SU-DHL-6 (cell line): ENCODE data around the gene NRARP.

Source experiments
- H2AFZ ChIP-seq: fragments of 200-600 bp; sonication (generic); 2 replicates; pipeline ENCODE4 v1.6.1; 2014; ENCODE audit warnings: low read depth, mild to moderate bottlenecking, moderate library complexity, mixed read lengths, antibody characterized with exemption, low read length; ENCODE audit not compliant: severe bottlenecking
- H3F3A ChIP-seq: fragments of 200-600 bp; shearing (Covaris generic); 2 replicates; pipeline ENCODE4 v1.6.0; 2016; ENCODE audit warnings: antibody characterized with exemption, mild to moderate bottlenecking; ENCODE audit not compliant: insufficient read depth
- H3K27ac ChIP-seq: fragments of 200-600 bp; sonication (generic); 2 replicates; pipeline ENCODE4 v1.5.1; 2016; ENCODE audit warnings: low read depth, mild to moderate bottlenecking, low read length, moderate library complexity, mixed read lengths
- H3K27me3 ChIP-seq: fragments of 200-600 bp; sonication (generic), shearing (Covaris generic); 2 replicates; pipeline ENCODE4 v1.6.0; 2014; ENCODE audit warnings: mild to moderate bottlenecking, low read length
- H3K36me3 ChIP-seq: fragments of 200-600 bp; sonication (generic); 2 replicates; pipeline ENCODE4 v1.6.1; 2014; ENCODE audit warnings: mild to moderate bottlenecking, low read length, mixed read lengths
- H3K4me2 ChIP-seq: fragments of 300-600, 200-600 bp; shearing (Covaris generic), sonication (generic); 2 replicates; pipeline ENCODE4 v1.6.0; 2014; ENCODE audit warnings: low read length, low read depth, mild to moderate bottlenecking; ENCODE audit not compliant: poor library complexity, severe bottlenecking
- H3K4me3 ChIP-seq: fragments of 200-600 bp; sonication (generic); 2 replicates; pipeline ENCODE4 v1.5.1; 2014; ENCODE audit warnings: antibody characterized with exemption, low read length, mild to moderate bottlenecking, mixed read lengths; ENCODE audit not compliant: insufficient read depth, poor library complexity, severe bottlenecking
- H3K79me2 ChIP-seq: fragments of 200-600 bp; sonication (generic); 2 replicates; pipeline ENCODE4 v1.6.1; 2014; ENCODE audit warnings: mild to moderate bottlenecking, low read length, moderate library complexity; ENCODE audit not compliant: insufficient read depth
- H3K9ac ChIP-seq: fragments of 200-600 bp; sonication (generic); 2 replicates; pipeline ENCODE4 v1.7.0; 2014; ENCODE audit warnings: mild to moderate bottlenecking, low read length
- H3K9me2 ChIP-seq: fragments of 200-600 bp; sonication (generic); replicated peaks from 2 replicates; pipeline ENCODE4 v1.6.1; 2014; ENCODE audit warnings: low read length; ENCODE audit not compliant: insufficient read depth
- H3K9me3 ChIP-seq: fragments of 200-600 bp; sonication (generic); 2 replicates; pipeline ENCODE4 v1.6.1; 2014; ENCODE audit warnings: low read length, mixed read lengths; ENCODE audit not compliant: insufficient read depth
- H4K20me1 ChIP-seq: fragments of 200-600 bp; sonication (generic); 2 replicates; pipeline ENCODE4 v1.6.1; 2014; ENCODE audit warnings: low read depth, mild to moderate bottlenecking, antibody characterized with exemption, low read length, moderate library complexity, mixed read lengths
- EZH2phosphoT487 ChIP-seq: fragments of 200-600 bp; sonication (generic), shearing (Covaris generic); conservative IDR thresholded peaks from 2 replicates; pipeline ENCODE4 v1.6.1; 2018; ENCODE audit warnings: mild to moderate bottlenecking, antibody characterized with exemption, low read length, moderate library complexity, mixed read lengths
- TF ChIP-seq, protein P1 (sequence below): fragments of 200-600 bp; sonication (generic); IDR thresholded peaks from one replicate; pipeline ENCODE4 v1.5.1; 2017; ENCODE audit warnings: antibody characterized with exemption, mild to moderate bottlenecking, low read length, moderate library complexity; ENCODE audit not compliant: insufficient read depth, poor library complexity, severe bottlenecking

The NRARP gene

DNA sequence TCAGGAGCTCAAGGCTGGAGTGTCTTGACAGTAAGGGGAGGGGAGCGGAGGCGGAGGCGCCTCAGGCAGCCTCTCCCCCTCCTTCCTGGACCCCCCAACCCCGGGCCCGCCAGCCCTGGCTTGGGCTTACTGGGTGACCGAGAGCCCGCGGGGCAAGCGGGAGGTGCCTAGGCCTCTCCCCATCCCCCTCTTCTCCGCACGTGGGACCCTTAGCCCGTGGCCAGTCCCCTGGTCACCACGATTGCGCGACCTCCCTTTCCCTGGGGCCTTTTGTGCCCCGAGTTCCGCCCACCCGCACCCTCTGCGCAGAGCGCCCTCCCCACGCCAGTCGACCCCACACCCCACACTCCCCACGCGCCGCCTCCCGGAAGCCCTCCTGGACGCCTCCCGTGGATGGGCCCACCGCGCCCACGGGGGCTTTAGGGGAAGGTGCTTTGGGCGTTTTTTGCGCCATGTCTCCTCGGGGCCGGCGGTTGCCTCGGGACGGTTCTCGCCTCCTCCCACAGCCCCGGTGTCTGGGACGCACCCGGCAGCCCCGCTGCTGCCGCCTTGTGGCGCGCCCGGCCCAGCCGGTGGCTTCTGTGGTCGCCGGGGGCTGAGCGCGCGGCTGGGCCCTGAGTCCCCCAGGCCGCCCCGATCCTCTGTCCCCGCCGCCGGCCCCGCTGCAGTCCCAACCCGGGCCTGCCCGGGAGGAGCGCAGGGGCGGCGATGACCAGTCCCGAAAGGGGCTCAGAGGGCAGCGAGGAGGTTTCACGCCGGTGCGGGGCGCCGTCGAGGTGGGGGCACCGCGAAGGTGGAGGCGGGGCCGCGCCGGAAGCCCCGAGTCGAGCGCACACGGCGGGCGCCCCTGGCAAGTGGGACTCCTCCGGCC is 21.4 kb downstream of the NRARP start:
- H3K27ac ChIP-seq: no peak overlapping the region
- H3F3A ChIP-seq: peaks cover 7% of the 10 kb centered on the region; the same call in 1 of the 2 replicates
- no peaks in the 10 kb centered on the region for H3K9me2 ChIP-seq
- no peak overlapping the region for H2AFZ ChIP-seq
- H3K4me3 ChIP-seq: no peak overlapping the region
- H3K9me3 ChIP-seq: no peaks in the 10 kb centered on the region
- H3K36me3 ChIP-seq: no peaks in the 10 kb centered on the region
- H4K20me1 ChIP-seq: no peaks in the 10 kb centered on the region
- TF ChIP-seq, protein P1, sequence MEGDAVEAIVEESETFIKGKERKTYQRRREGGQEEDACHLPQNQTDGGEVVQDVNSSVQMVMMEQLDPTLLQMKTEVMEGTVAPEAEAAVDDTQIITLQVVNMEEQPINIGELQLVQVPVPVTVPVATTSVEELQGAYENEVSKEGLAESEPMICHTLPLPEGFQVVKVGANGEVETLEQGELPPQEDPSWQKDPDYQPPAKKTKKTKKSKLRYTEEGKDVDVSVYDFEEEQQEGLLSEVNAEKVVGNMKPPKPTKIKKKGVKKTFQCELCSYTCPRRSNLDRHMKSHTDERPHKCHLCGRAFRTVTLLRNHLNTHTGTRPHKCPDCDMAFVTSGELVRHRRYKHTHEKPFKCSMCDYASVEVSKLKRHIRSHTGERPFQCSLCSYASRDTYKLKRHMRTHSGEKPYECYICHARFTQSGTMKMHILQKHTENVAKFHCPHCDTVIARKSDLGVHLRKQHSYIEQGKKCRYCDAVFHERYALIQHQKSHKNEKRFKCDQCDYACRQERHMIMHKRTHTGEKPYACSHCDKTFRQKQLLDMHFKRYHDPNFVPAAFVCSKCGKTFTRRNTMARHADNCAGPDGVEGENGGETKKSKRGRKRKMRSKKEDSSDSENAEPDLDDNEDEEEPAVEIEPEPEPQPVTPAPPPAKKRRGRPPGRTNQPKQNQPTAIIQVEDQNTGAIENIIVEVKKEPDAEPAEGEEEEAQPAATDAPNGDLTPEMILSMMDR: no peak
- no peak for TF ChIP-seq EZH2phosphoT487
- no peak overlapping the region for H3K9ac ChIP-seq
- H3K27me3 ChIP-seq: no peaks in the 10 kb centered on the region
- H3K4me2 ChIP-seq: no peak overlapping the region
- no peaks in the 10 kb centered on the region for H3K79me2 ChIP-seq

- Histone ChIP-seq H3K4me2 (no peak overlapping the region), H3K27ac (no peak overlapping the region), H3K9ac (no peak overlapping the region)
Measured at GRCh38 chr9:137279741-137280473, 22.2 kb downstream of the NRARP start.

DNA sequence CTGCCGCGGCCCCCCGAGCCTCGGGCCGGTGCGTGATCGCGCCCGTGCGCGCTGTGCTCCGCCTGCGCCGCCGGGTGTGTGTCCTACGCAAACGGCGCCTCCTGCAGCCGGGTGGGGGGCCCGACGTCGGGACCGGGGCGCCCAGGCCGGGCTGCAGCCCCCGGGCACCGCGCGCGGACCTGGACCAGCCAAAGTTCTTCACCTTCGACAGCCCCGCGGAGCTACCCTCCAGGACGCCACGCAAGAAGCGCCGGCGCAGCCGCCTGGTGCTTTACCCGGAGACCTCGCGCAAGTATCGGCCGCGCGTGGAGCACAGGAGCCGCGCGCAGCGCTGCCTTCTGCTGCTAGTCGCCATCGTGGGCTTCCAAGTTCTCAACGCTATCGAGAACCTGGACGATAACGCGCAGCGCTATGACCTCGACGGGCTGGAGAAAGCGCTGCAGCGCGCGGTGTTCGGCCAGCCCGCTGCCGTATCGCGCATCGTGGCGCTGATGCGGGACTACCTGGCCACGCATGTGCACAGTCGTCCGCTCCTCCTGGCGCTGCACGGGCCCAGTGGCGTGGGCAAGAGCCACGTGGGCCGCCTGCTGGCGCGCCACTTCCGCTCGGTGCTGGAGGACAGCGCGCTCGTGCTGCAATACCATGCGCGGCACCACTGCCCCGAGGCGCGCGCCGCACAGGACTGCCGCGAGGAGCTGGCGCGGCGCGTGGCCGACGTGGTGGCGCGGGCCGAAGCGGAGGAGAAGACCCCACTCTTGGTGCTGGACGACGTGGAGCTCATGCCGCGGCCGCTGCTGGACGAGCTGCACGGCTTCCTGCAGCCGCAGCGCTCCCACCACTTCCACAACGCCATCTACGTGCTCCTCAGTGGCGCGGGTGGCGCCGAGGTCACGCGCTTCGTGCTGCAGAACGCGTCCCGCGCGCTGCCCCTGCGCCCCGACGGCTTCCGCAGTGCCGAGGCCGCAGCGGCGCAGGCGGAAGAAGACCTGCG is 23.1 kb downstream of the NRARP start:
- H3K27me3 ChIP-seq: no peaks in the 10 kb centered on the region
- H3K79me2 ChIP-seq: no peaks in the 10 kb centered on the region
- H3K9me3 ChIP-seq: no peaks in the 10 kb centered on the region
- no peaks in the 10 kb centered on the region for H3K36me3 ChIP-seq
- no peaks in the 10 kb centered on the region for H4K20me1 ChIP-seq
- H3K4me3 ChIP-seq: no peak overlapping the region
- no peak overlapping the region for H3K9ac ChIP-seq
- no peaks in the 10 kb centered on the region for H3K9me2 ChIP-seq
- no peak overlapping the region for H2AFZ ChIP-seq
- no peak overlapping the region for H3K27ac ChIP-seq
- H3K4me2 ChIP-seq: no peak overlapping the region
- TF ChIP-seq EZH2phosphoT487: no peak
- TF ChIP-seq, protein P1: no peak
- H3F3A ChIP-seq: peaks cover 7% of the 10 kb centered on the region; the same call in 1 of the 2 replicates

More at GRCh38 chr9:137279741-137280473, 22.2 kb downstream of the NRARP start:
- H3K4me3 ChIP-seq: no peak overlapping the region
- H3K9me2 ChIP-seq: no peaks in the 10 kb centered on the region
- no peaks in the 10 kb centered on the region for H4K20me1 ChIP-seq
- no peaks in the 10 kb centered on the region for H3K79me2 ChIP-seq
- TF ChIP-seq, protein P1: no peak
- TF ChIP-seq EZH2phosphoT487: no peak
- H3K9me3 ChIP-seq: no peaks in the 10 kb centered on the region
- H3F3A ChIP-seq: peaks cover 7% of the 10 kb centered on the region; the same call in 1 of the 2 replicates
- H3K36me3 ChIP-seq: no peaks in the 10 kb centered on the region
- H2AFZ ChIP-seq: no peak overlapping the region
- no peaks in the 10 kb centered on the region for H3K27me3 ChIP-seq
